DMS53 treated with DMSO at 0.1 percent for 48 hours (cell line): Measurements from ENCODE around the gene SIMC1.

Experiments
- DNase-seq: peaks from one replicate; lab custom pipeline; 2025; ENCODE audit not compliant: unreplicated experiment; lab: John Stamatoyannopoulos, UW

The SIMC1 gene

DNA sequence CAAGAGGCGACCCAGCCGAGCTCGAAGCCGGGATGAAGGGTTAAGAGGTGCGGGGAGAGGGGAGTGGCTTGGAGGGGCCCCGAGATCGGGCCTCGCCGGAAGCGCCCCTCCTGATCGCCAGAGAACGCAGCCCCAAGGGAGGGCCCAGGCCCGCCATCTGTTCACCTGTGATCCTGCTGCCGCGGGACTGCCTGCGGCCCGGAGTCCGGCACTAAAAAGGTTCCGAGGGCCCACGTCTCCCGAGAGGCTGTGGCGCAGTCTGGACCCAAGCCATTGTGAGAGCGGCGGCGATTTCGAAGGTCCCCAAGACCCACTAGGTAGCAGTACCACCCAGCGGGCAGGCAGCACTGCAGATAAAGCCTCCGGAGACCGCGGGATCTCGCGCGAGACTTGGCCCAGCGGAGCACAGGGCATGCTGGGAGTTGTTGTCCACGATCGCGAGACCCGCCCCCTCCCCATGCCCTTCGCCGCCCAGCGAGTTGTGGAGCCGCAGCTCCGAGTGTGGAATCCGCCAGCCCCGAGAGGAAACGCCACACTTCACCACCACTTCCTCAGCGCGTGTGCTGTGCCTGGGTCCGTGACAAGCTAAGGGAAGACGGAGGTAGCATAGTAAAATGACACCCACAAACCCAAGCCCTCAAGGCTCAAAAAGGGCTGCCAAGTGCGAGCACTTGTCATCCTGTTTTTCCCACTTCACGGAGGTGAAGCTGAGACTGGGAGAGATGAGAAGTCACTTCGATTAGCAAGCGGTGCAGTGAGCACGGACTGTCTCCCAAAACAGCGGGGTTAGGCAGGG, 123.4 kb downstream of the SIMC1 start, which contains the start of gene KIAA1191:
Gene KIAA1191 (minus strand): TSS at position 328 of the 796 bp plus-strand sequence. CDS start 2,256 bp downstream, outside the sequence.
- DNase-seq = peak; percentile 84

DNA sequence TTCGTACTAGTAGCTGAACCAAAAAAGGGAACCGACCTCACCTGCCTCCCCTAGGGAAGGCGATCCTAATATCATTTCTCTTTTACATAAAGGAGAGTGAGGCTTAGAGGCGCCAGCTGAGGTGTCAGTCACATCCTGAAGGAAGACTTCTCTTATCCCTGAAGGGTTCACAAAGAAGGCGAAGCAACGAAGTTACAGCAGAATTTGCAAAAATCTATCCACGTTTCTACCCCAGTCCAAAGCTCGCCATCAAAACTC, 123.9 kb downstream of the SIMC1 start:
- no peak for DNase-seq

DNA sequence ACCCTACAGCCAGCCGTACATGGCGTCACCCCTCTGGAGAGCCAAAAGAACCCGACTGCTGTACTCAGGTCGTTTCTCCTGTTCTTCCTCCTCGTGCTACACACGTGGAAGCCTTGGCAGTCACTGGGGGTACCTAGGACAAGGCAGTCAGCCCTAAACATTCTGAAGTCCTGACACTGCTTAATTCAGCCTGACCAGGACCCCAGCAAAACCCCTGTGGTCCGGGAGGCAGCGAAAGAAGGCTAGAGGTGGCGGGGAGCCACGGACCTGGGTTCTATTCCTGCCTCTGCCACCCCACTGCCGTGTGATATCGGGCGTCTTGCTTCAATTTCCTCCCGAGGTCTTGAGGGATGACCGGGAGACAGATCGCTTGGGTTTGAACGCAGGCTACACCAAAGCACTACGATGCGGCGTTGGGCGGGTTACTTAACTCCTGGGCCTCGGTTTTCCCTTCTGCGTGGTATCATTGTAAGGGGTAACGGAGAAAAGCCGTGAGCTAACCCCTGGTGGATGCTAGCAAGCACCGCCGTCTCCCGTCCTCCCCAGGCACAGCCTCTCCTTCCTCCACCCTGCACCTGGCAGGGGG, 126.6 kb downstream of the SIMC1 start:
- DNase-seq = no peak

DNA sequence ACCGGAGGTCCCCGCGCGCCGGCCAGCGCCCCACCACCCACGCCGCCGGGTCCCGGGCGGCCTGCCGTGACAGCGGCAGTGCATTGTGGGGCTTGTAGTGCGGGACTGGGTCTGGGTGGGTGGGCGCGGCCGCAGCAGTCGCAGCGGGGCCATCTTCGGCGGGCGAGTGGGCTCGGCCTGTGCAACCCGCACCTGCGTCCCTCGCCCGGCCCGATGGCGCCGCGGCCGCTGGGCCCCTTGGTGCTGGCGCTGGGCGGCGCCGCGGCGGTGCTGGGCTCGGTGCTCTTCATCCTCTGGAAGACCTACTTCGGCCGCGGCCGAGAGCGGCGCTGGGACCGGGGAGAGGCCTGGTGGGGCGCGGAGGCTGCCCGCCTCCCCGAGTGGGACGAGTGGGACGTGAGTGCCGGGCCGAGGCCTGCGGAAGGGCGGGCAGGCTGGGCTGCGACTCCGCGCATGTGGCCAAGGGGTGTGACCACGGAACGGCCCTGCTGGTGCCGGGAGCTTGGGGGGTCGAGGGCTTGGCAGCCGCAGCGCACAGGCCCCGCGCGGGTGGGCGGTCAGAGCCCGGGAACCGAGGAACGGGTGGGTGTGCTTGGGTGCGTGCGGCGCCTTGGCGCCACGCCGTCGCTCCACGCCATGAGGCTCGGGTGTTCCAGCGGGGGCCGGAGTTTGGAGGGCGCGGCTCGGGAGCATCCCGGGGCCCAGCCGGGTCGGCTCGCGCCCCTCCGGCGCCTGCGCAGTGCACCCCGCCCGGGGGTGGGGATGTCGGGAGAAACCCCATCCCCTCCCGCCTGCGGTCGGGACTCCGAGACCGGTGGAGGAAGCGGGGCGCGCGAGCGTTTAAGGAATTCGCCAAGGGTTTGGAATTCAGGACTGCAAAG, 127.4 kb downstream of the SIMC1 start, which contains the start of gene ARL10:
Gene ARL10 (plus strand): TSS at position 137 of the 881 bp plus-strand sequence. CDS start 77 bp downstream, at position 214.
- DNase-seq = no peak

DNA sequence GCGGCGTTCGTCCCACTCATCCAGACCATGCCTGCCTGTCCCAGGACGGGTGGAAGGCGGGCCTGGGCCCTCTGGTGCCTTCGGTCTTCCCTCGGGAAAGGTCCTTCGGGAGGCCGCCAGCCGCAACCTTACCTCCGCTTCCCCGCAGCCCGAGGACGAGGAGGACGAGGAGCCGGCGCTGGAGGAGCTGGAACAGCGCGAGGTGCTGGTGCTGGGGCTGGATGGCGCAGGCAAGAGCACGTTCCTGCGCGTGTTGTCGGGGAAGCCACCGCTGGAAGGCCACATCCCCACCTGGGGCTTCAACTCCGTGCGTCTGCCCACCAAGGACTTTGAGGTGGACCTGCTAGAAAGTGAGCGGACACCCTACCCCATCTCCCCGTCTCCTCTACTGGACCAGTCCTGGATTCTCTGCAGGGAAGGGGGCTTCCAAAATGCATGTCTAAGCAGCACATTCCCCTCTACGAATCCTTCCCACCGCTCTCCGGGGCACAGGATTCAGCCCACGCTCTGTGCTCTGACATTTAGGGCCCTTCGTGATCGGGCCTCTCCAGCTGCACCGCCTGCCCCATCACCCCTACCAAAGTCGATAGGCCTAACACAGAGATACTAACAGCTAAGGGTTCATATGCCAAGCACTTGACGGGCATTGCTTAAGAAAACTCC, 128.1 kb downstream of the SIMC1 start:
- peak; percentile 9 for DNase-seq

DNA sequence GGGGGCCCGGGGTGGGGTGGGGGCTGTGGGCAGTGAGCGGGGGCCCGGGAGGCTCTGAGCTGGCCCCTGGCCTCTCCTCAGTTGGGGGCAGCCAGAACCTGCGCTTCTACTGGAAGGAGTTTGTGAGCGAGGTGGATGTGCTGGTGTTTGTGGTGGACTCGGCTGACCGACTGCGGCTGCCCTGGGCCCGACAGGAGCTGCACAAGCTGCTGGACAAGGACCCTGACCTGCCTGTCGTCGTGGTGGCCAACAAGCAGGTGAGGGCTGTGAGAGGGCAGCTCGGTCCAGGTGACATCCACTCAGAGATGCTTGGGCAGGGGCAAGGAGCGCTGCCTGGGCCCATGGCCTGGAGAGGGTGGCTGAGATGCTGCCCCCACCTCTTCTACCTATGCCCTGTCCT, 130.5 kb downstream of the SIMC1 start:
- no peak for DNase-seq

DNA sequence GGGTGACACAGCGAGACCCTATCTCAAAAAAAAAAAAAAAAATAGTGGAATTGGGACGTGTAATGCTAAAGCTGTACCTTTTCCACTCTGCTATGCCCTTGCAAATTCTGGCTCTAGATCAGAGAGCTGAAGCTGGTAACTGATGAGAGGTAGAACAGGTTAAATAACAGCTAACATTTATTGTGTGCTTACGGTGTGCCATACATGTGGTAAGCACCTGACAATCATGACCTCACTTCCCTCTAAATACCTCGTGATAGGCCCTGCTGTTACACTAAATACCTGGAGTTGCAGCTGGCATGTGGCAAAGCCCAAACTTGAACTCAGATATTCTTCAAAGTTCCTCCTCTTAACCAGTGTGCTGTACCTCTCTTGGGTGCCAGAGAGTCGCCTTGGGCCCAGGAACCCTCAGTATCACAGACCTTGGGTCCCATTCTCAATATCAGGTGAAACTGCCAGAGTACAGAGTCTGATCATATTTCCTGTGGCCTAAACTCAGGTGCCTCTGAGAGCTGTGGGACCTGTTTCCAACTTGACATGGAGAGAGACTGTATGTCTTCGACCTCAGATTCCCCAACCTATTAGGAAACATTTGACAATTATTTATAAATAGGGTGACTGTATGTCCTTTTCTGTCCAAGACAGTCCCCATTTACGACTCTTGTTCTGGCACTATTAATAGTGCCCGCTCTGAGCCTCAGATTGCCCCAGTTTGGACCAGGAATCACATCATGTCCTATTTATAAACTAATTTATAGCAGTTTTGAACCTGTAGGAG, 131.9 kb downstream of the SIMC1 start:
- no peak for DNase-seq

DNA sequence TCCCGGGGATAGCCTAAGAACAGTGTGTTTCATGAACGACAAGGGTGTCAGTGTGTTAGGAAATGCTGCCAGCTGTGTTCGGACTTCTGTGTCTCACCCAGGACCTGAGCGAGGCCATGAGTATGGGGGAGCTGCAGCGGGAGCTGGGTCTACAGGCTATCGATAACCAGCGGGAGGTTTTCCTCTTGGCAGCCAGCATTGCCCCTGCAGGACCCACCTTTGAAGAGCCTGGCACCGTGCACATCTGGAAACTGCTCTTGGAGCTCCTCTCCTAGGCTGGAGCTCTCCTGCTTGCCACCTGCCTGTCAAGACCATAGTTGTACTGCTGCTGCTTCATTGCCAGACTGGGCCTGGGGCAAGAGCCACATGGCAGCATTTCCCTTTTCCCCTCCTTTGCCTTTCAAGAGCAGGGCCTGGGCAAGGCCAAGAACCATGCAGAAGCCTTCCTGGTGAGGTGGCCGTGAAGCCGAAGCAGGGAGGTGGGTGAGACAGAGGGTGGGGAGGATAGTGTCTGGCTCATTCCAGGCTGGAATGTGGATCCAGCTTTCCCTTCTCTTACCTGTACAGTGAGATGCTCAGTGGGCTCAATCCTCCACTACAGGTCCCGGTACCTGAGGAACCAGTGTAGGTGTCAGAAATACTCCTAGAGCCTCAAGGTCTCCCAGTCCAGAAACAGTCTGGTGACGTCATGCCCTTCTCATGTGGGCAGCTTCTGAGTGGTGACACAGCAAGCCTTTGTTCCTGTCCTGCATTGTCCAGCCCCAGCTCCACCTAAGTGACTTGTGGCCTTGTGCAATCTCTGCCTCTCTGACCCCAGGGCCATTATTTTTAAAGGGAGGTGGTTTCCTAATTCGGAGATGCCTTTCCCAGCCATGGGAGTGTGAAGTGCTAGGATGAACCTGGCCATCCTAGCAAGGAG, 133.7 kb downstream of the SIMC1 start:
- no peak for DNase-seq

DNA sequence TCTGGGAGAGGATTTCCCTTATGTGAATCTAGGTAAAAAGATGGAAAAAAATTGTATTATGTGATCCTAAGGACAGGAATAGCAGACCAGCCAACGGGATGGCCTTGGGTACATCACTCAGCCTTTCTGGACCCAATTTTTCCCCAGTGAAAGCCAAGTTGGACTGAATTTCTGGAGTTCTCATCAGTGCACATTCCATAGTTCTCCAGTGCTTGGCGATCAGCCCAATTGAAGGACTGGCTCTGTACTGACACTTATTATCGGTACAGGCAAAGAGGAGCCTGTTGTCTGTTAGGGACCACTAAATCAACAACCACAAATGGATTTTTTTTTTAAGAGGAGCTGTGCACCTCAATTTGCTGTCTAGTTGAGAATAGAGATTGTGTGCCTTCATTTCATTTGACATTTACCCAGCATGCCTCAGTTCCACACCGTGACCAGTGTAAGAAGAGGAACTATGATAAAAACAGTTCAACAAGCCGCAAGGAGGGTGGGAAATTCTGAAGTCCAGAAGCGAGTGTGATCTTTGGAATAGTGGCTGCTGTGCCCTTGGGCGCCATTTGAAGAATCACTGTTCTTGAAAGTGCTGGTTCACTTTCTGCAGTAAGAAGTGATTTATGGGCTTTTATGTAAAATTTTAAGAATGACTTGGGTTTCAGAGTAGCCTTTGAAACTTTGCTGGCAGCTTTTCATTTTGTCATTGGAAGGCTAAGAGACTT, 135.0 kb downstream of the SIMC1 start:
- DNase-seq = no peak

DNA sequence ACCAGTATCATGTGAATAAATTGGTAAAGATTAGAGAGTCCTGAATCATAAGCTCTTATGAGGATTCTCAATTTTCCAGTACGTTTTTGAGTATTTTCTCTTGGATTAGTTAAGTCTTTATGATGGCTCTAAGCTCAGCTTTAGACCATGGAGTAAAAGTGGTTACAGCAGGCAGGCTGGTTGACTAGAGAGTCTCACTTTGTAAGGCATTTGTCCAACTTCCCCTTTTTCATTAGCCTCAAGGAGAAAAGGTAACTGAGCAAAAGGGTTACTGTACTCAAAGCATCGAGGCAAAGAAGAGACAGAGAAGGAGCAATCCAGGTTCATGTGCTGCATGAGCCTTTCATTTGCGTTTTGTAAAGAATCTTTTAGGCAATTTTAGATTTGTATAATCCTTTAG, 141.7 kb downstream of the SIMC1 start:
- DNase-seq = no peak

DNA sequence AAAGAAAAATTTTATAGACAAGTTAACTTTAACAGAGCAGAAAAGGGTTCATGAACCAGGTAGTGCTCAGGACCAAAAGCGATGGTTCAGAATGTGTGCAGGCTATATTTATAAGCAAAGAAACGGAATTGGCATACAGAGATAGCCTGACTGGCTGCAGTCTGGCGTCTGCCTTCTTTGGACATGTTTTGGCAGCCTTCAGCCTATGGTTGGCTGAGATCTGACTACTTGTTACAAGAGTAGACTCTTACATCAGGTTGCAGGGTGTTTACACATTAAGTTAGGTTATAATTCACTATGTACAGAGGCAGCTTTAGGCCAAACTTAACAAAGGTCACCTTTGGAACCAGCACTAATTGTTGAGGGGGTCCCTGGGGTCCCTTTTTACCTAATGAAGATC, 143.2 kb downstream of the SIMC1 start:
- DNase-seq = no peak

DNA sequence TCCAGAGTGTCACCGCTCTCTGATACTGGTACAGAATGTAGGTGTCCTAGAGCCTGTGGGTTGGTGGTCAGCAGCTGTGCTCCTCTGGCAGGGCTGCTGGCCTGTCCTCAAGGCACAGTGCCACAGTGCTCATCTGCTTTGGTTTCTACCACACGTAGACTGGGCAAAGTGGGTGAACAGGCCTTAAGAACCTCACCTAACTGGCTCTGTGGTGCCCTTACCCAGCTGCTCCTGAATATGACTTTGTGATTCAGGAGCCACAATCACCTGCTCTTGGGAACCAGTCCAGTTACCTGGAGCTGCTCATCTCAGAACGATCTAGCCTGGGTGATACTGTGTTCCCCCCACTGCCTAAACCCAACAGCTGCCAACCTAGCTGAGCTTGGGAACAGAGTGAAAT, 143.8 kb downstream of the SIMC1 start:
- no peak for DNase-seq

DNA sequence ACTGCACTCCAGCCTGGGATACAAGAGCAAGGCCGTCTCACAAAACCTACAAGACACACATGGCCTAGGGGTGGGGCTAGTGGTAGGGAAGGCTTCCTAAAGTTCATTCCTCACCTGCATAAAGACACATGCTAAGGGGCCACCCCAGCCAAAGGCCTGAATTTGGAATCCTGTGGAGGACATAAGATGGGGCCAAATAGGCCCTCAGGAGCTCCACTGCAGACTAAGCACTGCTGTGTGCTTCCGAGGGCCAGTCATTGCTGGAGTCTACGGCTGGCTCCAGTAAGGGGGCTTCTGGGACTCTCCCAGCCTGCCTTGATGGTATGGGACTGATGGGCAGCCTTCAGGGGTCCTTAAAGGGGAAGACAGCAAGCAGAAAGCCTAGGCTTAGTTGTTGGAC, 144.5 kb downstream of the SIMC1 start:
- DNase-seq = no peak

DNA sequence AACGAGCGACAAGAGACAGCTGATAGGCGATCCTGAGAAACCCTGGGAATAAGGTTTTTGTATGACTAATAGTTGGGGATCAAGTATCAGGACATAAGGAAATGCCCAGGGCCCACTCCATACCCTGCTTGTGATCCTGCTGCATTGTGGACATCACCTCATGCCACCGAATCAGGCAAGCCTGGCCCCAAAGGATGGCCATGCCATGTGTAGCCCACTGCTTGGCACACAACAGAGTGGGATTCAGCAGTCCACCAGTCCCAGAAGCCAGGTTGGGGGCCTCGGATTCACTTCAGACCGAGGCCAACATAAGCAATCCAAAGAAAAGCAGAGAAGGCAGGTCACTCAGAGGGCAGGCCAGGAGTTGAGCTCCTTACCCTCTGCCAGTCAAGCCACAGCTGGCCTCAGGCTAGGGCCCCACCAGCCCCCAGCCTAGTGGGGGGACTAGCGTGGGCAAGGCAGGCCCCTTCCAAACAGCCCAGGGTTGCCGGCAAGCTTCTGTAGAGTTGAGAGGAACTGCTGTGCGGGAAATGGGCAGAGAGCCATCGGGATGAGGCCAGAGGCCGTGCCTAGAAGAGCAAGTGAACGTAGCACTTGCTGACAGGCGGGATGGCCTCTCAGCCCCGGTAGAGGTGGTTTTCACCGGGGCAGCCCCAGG, 145.2 kb downstream of the SIMC1 start:
- DNase-seq = no peak

DNA sequence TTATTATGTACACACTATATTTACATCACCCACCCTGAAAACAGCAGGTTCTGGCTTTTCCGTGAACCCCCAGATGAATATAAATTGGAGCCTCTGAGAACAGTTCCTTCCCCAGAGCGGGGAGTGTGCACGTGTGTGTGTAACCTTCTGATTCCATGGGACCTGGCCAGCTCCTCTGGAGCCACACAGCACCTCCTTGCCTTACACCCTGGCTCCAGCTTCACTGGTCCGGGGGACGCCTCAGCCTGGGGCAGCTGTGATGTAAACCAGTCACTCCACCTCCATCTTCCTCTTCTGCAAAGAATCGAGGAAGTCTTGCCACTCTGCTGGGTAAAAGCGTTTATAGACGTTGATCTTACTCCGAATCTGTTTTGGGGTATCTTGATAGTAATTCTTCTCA, 145.7 kb downstream of the SIMC1 start:
- DNase-seq = no peak

DNA sequence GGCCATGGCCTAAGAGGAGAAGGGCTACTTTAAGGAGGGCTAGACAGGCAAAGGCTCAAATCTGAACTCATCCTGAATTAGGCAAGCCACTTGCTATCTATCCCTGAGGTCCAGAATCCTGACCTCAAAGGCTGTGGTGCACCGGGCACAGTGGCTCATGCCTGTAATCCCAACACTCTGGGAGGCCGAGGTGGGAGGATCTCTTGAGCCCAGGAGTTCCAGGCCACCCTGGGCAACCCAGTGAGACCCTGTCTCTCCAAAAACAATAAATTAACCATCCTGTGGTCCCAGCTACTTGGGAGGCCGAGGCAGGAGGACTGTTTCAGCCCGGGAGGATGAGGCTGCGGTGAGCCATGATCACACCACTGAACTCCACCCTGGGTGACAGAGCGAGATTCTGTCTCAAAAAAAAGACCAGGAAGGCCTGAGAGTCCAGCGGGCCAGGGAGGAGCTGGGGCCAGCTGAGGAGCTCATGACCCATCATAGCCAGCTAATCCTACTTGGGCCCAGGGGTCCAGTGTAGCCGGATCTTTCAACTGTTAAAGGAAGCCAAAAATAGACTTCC, 146.2 kb downstream of the SIMC1 start:
- no peak for DNase-seq

DNA sequence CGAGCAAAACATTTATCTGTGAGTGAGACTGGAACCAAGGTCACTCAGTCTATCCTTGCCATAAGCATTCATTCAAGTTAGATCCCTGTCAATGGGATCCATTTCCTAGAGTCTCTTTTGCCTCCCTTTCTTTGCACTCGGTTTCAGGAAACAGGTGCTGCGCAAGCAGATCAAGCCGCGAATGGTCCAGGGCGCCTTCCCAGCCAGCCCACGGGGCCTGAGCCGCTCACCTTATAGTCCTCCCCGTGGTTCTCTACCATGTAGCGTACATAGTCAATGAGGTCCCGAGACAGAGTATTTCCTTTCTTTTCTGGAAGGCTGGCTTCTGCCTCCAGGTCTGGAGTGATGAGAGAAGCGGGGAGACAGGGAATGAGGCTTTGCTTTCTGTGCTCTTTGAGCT, 146.8 kb downstream of the SIMC1 start:
- DNase-seq = no peak

DNA sequence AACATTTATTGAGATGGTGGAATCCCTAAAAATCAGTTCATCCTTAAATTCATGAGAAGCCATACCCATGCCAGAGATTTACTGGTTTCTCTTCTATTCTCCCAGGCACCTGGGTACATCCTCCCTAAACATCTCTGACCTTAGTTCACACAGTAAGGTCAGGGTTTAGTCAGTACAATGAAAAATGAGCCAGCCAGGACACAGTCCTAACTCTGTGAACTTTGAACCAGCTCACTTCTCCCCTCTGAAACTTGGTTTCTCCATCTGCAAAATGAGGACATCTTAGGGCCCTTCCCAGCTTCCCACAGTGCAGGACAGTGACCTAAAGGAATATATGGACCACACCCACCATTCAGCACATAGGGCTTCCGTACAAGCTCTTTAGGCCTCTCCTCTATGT, 148.3 kb downstream of the SIMC1 start:
- DNase-seq = no peak
